ENCODE results near the gene PRR30. TPM values are rescaled to one million over a fixed set of nuclear protein-coding genes. Genes with fewer than 3 reads are reported as not detected.

The PRR30 gene
- total RNA-seq, 1 experiment from 2014 or later: not detected

- H3K9me3 ChIP-seq (ENCODE audit: control insufficient read depth in 1 of 2, insufficient read depth in 1 of 2, low read depth in 1 of 2, low read length in 2 of 2): no peaks in the 10 kb centered on the region
- H3K9ac ChIP-seq (ENCODE audit: low read length): no peak overlapping the region
- BruUV-seq (replicated peaks): no TSS peak
- no peak for TF ChIP-seq REST (IDR thresholded peaks at IDR 0.05; ENCODE audit: low read depth)
- no peak for TF ChIP-seq SRF (IDR thresholded peaks at IDR 0.05; ENCODE audit: low read depth)
- no peak for TF ChIP-seq MAX (IDR thresholded peaks at IDR 0.05)
- TF ChIP-seq RAD21 (IDR thresholded peaks at IDR 0.05; ENCODE audit: low read depth): no peak
- no peak for TF ChIP-seq ELF1 (IDR thresholded peaks at IDR 0.05; ENCODE audit: borderline replicate concordance, low read depth)
- TF ChIP-seq EZH2phosphoT487 (IDR thresholded peaks at IDR 0.05; ENCODE audit: borderline replicate concordance): no peak
- TF ChIP-seq ZBTB33 (IDR thresholded peaks at IDR 0.05; ENCODE audit: extremely low read depth, insufficient replicate concordance, low read length): no peak
- no peak for TF ChIP-seq EGR1 (IDR thresholded peaks at IDR 0.05; ENCODE audit: low read depth)
- TF ChIP-seq TCF7L2 (IDR thresholded peaks at IDR 0.05; ENCODE audit: borderline replicate concordance, extremely low read depth, insufficient read depth, insufficient read length): no peak
- TF ChIP-seq POLR2AphosphoS5 (IDR thresholded peaks at IDR 0.05; ENCODE audit: low read depth, low read length): no peak
- TF ChIP-seq CBX3 (IDR thresholded peaks at IDR 0.05; ENCODE audit: low read depth): no peak
- TF ChIP-seq YY1 (IDR thresholded peaks at IDR 0.05; ENCODE audit: extremely low read depth, insufficient replicate concordance, low read depth, low read length): no peak
- no peak for TF ChIP-seq POLR2A (IDR thresholded peaks at IDR 0.05; ENCODE audit: borderline replicate concordance, extremely low read depth, insufficient read depth, insufficient read length)
- no peak for TF ChIP-seq EZH2 (IDR thresholded peaks at IDR 0.05)
- TF ChIP-seq ZFX (IDR thresholded peaks at IDR 0.05): no peak
- no peak for TF ChIP-seq CTCF (IDR thresholded peaks at IDR 0.05 in 2 of 3, conservative IDR thresholded peaks at IDR 0.05 in 1 of 3; ENCODE audit: borderline replicate concordance in 1 of 3, insufficient read depth in 1 of 3, low read depth in 2 of 3, low read length in 2 of 3)
- TF ChIP-seq ATF3 (IDR thresholded peaks at IDR 0.05): no peak
- no peak for TF ChIP-seq FOSL1 (IDR thresholded peaks at IDR 0.05; ENCODE audit: low read depth)
- no peak for TF ChIP-seq JUND (IDR thresholded peaks at IDR 0.05)
- no peak for TF ChIP-seq SIN3A (IDR thresholded peaks at IDR 0.05; ENCODE audit: low read depth)
- H3K36me3 ChIP-seq (ENCODE audit: control insufficient read depth in 1 of 2, insufficient read depth in 2 of 2, low read length in 2 of 2): no peaks in the 10 kb centered on the region
- H3K9me2 ChIP-seq (ENCODE audit: insufficient read depth): no peaks in the 10 kb centered on the region
- no peak overlapping the region for H2AFZ ChIP-seq (ENCODE audit: low read depth, low read length, poor library complexity, severe bottlenecking)
- ATAC-seq (no peak), DNase-seq (ENCODE audit: low read depth, low spot score) (no peak)
- no peaks in the 10 kb centered on the region for H4K20me1 ChIP-seq (ENCODE audit: insufficient read depth)
- H3K27ac ChIP-seq (ENCODE audit: low read depth, low read length): no peak overlapping the region
- intact Hi-C loops (cut with micrococcal nuclease): no loop called here
- no peaks in the 10 kb centered on the region for H3K79me2 ChIP-seq (ENCODE audit: insufficient read depth, low read length)
- POLR2A ChIA-PET: no interaction called here
- CTCF ChIA-PET: no interaction called here
- H3K27me3 ChIP-seq (ENCODE audit: insufficient read depth, low read length): no peaks in the 10 kb centered on the region
- RAD21 ChIA-PET (ENCODE audit: low non-redundant PET in 1 of 2, low total read pairs in 2 of 2, uncharacterized antibody in 2 of 2, unreplicated experiment in 2 of 2): no interaction called here
- no peak overlapping the region for H3K4me3 ChIP-seq (replicated peaks in 1 of 2; ENCODE audit: low read depth in 1 of 2, low read length in 2 of 2)
- H3K4me2 ChIP-seq (ENCODE audit: low read length): no peak overlapping the region
- H3K4me1 ChIP-seq (ENCODE audit: control insufficient read depth in 1 of 2, insufficient read depth in 2 of 2, low read length in 2 of 2): peaks cover 0 to 12% of the 10 kb centered on the region in 2 experiments; a peak in 2 of 4 replicates
Measured at GRCh38 chr2:27122791-27123190, 16.4 kb downstream of the PRR30 start.

All from HCT116 (cell line).